GM12878 (cell line): ENCODE results near the gene TXNL4A. TPM values are rescaled to one million over a fixed set of nuclear protein-coding genes. Genes with fewer than 3 reads are reported as not detected.

Experiments
- ATAC-seq: fragments of 200-7000 bp; cut with Tn5 transposase; 3 replicates; pipeline ENCODE4 v1.9.1; 2020; ENCODE audit warnings: mild to moderate bottlenecking, moderate library complexity
- BruUV-seq: library from RNA; stranded (reverse); fragments of 400-500 nt; replicated peaks from 2 replicates; lab custom pipeline; 2021; lab: Mats Ljungman, UMichigan
- CTCF ChIA-PET: fragments of 300-600 bp; sonication (Branson Sonifier 250); formaldehyde crosslinking; extraction: SDS; loops from one replicate; lab custom pipeline; 2021; ENCODE audit warnings: inconsistent platforms; lab: Yijun Ruan, JAX
- POLR2A ChIA-PET: fragments of 350-600 bp; formaldehyde crosslinking; extraction: SDS; loops from one replicate; lab custom pipeline; 2021; ENCODE audit warnings: inconsistent platforms; lab: Charles Lee
- RAD21 ChIA-PET: fragments of 300-600 bp; sonication (Branson Sonifier 250); formaldehyde crosslinking; loops from one replicate; lab custom pipeline; 2023; ENCODE audit warnings: antibody characterized with exemption; ENCODE audit not compliant: unreplicated experiment; lab: Charles Lee
- SMC1A ChIA-PET: fragments of 300-600 bp; sonication (Branson Sonifier 250); formaldehyde crosslinking; loops from one replicate; lab custom pipeline; 2023; ENCODE audit not compliant: unreplicated experiment, uncharacterized antibody; lab: Charles Lee
- DNase-seq: peaks from one replicate; pipeline ENCODE4 v3.0.0-alpha.2; 2011; ENCODE audit warnings: low read depth, low spot score
- FAIRE-seq: peaks from 3 replicates; lab custom pipeline; 2011; peaks lifted over from hg19 to GRCh38; lab: Jason Lieb, UNC
- H2AFZ ChIP-seq: 2 replicates; pipeline ENCODE4 v1.6.0; 2011; ENCODE audit warnings: low read depth, low read length, control low read depth; ENCODE audit not compliant: control insufficient read depth
- H3K27ac ChIP-seq: 2 replicates; pipeline ENCODE4 v1.5.1; 2011; ENCODE audit warnings: control low read depth; ENCODE audit not compliant: control insufficient read depth, insufficient read depth
- H3K27me3 ChIP-seq, 2 experiments: replicated peaks in 1 of 2; 2 replicates each; pipeline versions ENCODE4 v1.6.0 to v1.6.1; 2011; ENCODE audit warnings: low read length in 1 of 2; ENCODE audit not compliant: control insufficient read depth in 2 of 2, insufficient read depth in 2 of 2
- H3K36me3 ChIP-seq, 2 experiments: 2 replicates each; pipeline ENCODE4 v1.5.1; 2011; ENCODE audit warnings: low read length in 1 of 2; ENCODE audit not compliant: control insufficient read depth in 2 of 2, insufficient read depth in 2 of 2
- H3K4me1 ChIP-seq: 2 replicates; pipeline ENCODE4 v1.6.1; 2011; ENCODE audit warnings: mild to moderate bottlenecking, low read length, moderate library complexity, mixed read lengths; ENCODE audit not compliant: control insufficient read depth, insufficient read depth
- H3K4me2 ChIP-seq: 2 replicates; pipeline ENCODE4 v1.6.0; 2011; ENCODE audit warnings: control low read depth; ENCODE audit not compliant: control insufficient read depth, insufficient read depth
- H3K4me3 ChIP-seq: fragments of 200-600 bp; sonication (generic); 2 replicates; pipeline ENCODE4 v1.5.1; 2016
- H3K79me2 ChIP-seq: 2 replicates; pipeline ENCODE4 v1.6.0; 2011; ENCODE audit warnings: low read length; ENCODE audit not compliant: control insufficient read depth, insufficient read depth
- H3K9ac ChIP-seq: 2 replicates; pipeline ENCODE4 v1.8.0; 2011; ENCODE audit warnings: low read length, control low read depth, mixed read lengths; ENCODE audit not compliant: control insufficient read depth, insufficient read depth
- H3K9me3 ChIP-seq: replicated peaks from 3 replicates; pipeline ENCODE4 v1.5.1; 2011; ENCODE audit warnings: mild to moderate bottlenecking, low read length; ENCODE audit not compliant: control insufficient read depth, insufficient read depth
- H4K20me1 ChIP-seq: 2 replicates; pipeline ENCODE4 v1.6.0; 2011; ENCODE audit not compliant: control insufficient read depth, insufficient read depth
- BCL3 ChIP-seq: IDR thresholded peaks from 2 replicates; pipeline ENCODE4 v1.6.1; 2011; ENCODE audit warnings: borderline replicate concordance, low read depth, mild to moderate bottlenecking, moderate library complexity, low read length; ENCODE audit not compliant: insufficient read depth, poor library complexity, severe bottlenecking
- JUNB ChIP-seq: IDR thresholded peaks from 2 replicates; pipeline ENCODE4 v1.6.1; 2016; ENCODE audit warnings: antibody characterized with exemption, mild to moderate bottlenecking
- MXI1 ChIP-seq: fragments of 150-350 bp; IDR thresholded peaks from 2 replicates; pipeline ENCODE4 v1.6.1; 2011; ENCODE audit warnings: low read depth, mild to moderate bottlenecking, inconsistent platforms, low read length, improper control_type of control experiment
- SMC3 ChIP-seq: IDR thresholded peaks from 2 replicates; pipeline ENCODE4 v1.6.1; 2011; ENCODE audit warnings: low read length, improper control_type of control experiment, borderline replicate concordance
- WGBS: methylation state at CpG from one replicate; pipeline ENCODE4 v1.1.6; 2016; ENCODE audit warnings: low lambda C conversion rate; ENCODE audit not compliant: insufficient replicate concordance, insufficient coverage; ENCODE audit errors: missing lambda C conversion rate; 5-methylcytosine and 5-hydroxymethylcytosine counted together
- in situ Hi-C: fragments of 300-500 bp; cut with MboI; formaldehyde crosslinking; loops from 9 replicates; pipeline ENCODE4 v1.14.3; 2018; ENCODE audit warnings: mixed read lengths
- intact Hi-C: fragments of 100-400 bp; cut with micrococcal nuclease; formaldehyde crosslinking; loops from one replicate; pipeline ENCODE4 v1.14.2; 2022; ENCODE audit not compliant: unreplicated experiment
- polyA plus RNA-seq, 11 experiments: library from polyadenylated mRNA; depleted of rRNA in 4 of 11; unstranded in 6 of 11; stranded (reverse) in 5 of 11; fragments of >200 nt; fragmentation: Nextera tagmentation in 4 of 11; fragmentation: Illumina TruSeq in 1 of 11; extraction: Ambion mirVana in 4 of 11; extraction: Trizol in 1 of 11; gene quantifications; 1 replicate in 1 of 11; 2 replicates in 10 of 11; pipeline versions ENCODE4 v1.2.1 to v1.2.3, GENCODE V29; 2011 to 2016; ENCODE audit warnings: inconsistent platforms in 2 of 11, missing spikeins in 2 of 11, low read depth in 1 of 11
- total RNA-seq, 4 experiments: library from RNA; depleted of rRNA in 3 of 4; stranded (reverse); fragments of >200 nt in 3 of 4; fragmentation: Illumina TruSeq in 1 of 4; extraction: Trizol in 1 of 4; gene quantifications; 2 replicates each; pipeline versions ENCODE4 v1.2.1 to v1.2.3, GENCODE V29; 2013 to 2021

TXNL4A gene
- total and polyA plus RNA-seq, 10 of the 15 experiments (the other 5 are each of a cell fraction or from before 2014, with no cell fraction given): 38.4 to 329 (median 128) TPM

- FAIRE-seq (no peak), DNase-seq (no peak), ATAC-seq (no peak)
- Histone ChIP-seq H3K36me3 (no peaks in the 10 kb centered on the region), H3K27ac (no peak overlapping the region), H3K9ac (no peak overlapping the region), H3K4me2 (no peak overlapping the region), H4K20me1 (no peaks in the 10 kb centered on the region), H3K79me2 (peaks cover 18% of the 10 kb centered on the region), H3K9me3 (no peaks in the 10 kb centered on the region), H3K4me1 (peaks cover 7% of the 10 kb centered on the region), H3K27me3 (no peaks in the 10 kb centered on the region), H2AFZ (no peak overlapping the region), H3K4me3 (no peak overlapping the region)
- CTCF ChIA-PET: interaction anchor here (0.6 to 1.7 kb wide), 2 partner anchors 8 to 194 kb away, joined by 3 to 7 read pairs; no protein-coding TSS in a partner anchor
- intact Hi-C loops (loop anchor here (5.0 kb wide), 1 partner anchor 33 kb away; the partner anchor contains the start of gene TXNL4A), in situ Hi-C loops (loop anchor here (10.0 kb wide), 1 partner anchor 559 kb away; the partner anchor contains the start of gene NFATC1)
- 72% methylated on average over 10 of the region's 10 CpGs for WGBS
- POLR2A ChIA-PET: no interaction called here
- SMC1A ChIA-PET: interaction anchor here (1.7 to 1.8 kb wide), 2 partner anchors 9 to 33 kb away, joined by 5 read pairs; no protein-coding TSS in a partner anchor
- RAD21 ChIA-PET: interaction anchor here (0.8 to 1.8 kb wide), 2 partner anchors 9 to 573 kb away, joined by 3 to 6 read pairs; no protein-coding TSS in a partner anchor
- no TSS peak for BruUV-seq
- no peak for TF ChIP-seq BCL3
- TF ChIP-seq SMC3: no peak
- TF ChIP-seq JUNB: no peak
- TF ChIP-seq MXI1: no peak
Measured at GRCh38 chr18:79953971-79954651, 34.3 kb downstream of the TXNL4A start.
